Fibroblast of skin of left biceps (primary cell): ENCODE measurements around the gene GHRH.

ENCODE experiments used
- DNase-seq, 2 experiments: peaks; one replicate each; pipeline ENCODE4 v3.0.0-alpha.2; 2013; ENCODE audit warnings: low read depth in 2 of 2

Gene GHRH

GRCh38 chr20:37238426-37238825 lies 23.2 kb downstream of the GHRH start:
- DNase-seq: no peak

DNA sequence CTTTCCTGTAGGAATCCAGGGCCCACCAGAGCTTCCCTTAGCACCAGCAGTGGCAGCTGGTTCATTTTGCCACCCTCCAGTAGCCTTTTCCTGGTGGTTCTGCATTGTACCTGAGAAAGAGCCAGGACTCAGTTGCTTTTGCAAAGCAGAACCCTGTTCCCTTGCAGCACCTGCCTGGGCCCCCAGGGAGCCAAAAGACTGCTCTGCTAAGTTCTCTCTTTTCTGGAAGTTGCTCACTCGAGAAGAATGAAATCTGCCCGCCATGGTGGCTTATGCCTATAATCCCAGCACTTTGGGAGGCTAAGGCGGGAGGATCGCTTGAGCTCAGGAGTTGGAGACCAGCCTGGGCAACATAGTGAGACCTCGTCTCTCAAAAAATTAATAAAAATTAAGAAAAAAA lies 24.0 kb downstream of the GHRH start:
- DNase-seq: no peak

- DNase-seq: no peak
Measured at GRCh38 chr20:37236462-37236861, 25.2 kb downstream of the GHRH start.

GRCh38 chr20:37235065-37235464 lies 26.5 kb downstream of the GHRH start:
- DNase-seq: no peak

GRCh38 chr20:37234254-37234581 lies 27.4 kb downstream of the GHRH start:
- no peak for DNase-seq

GRCh38 chr20:37233548-37234253 lies 27.9 kb downstream of the GHRH start:
- no peak for DNase-seq

GRCh38 chr20:37231947-37232630 lies 29.5 kb downstream of the GHRH start:
- DNase-seq: no peak

- no peak for DNase-seq
Measured at GRCh38 chr20:37230200-37230599, 31.4 kb downstream of the GHRH start.

DNA sequence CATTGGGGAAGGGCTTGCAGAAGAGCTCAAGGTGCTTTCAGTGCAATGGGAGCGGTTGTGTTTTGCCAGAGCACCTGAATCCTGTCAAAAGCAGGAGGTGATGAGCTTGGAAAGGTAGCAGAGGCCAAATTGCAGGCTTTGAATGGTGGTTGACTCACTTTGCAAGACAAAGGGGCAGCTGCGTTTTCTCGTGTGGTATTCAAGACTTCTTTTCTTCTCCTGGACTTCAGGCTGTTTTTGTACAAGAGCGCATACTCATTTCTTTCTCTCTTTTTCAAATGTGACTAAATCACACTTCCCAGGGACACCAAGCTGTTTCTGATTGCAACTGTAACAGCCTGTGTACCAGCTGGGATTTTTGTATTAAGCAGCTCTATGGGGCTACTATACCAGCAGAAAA lies 32.3 kb downstream of the GHRH start:
- DNase-seq: no peak

DNA sequence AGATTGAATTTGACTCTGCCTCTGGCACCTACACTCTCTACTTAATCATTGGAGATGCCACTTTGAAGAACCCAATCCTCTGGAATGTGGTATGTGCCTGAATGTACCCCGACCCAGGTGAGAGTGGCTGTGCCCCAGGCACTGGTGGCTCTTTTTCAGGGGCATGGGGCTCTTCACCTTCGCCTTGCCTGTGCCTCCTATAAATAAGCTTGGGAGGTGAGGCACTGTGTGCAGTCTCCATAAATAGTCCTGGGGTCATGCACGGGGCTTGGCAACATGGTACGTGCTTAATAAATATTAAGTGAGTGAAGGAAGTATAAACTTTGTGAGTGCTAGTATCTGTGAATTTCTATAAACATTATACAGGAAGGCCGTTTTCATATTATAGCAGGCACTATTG lies 33.0 kb downstream of the GHRH start:
- no peak for DNase-seq

GRCh38 chr20:37228082-37228481 lies 33.5 kb downstream of the GHRH start:
- DNase-seq: no peak

- DNase-seq: no peak
Measured at GRCh38 chr20:37226889-37227288, 34.7 kb downstream of the GHRH start.

- no peak for DNase-seq
Measured at GRCh38 chr20:37225146-37225545, 36.5 kb downstream of the GHRH start.

DNA sequence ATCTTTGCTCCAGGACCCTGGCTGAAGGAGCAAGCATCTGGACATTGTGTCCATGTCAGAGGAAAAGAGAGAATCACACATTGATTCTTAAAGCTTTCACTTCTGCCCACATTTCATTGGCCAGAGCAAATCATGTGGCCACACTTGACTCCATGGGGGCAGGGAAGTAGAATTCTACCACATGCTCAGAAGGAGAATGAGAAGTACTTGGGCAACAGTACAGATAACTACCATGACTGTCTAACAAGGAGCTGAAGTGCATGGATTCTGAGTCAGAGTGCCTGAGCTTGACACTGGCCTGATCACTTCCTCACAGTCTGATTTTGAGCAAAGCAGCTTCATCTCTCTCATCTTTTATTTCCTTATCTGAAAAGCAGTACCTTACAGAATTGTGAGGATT lies 38.6 kb downstream of the GHRH start:
- peak; percentile 47 to 51 for DNase-seq

GRCh38 chr20:37222086-37222485 lies 39.5 kb downstream of the GHRH start:
- no peak for DNase-seq

DNA sequence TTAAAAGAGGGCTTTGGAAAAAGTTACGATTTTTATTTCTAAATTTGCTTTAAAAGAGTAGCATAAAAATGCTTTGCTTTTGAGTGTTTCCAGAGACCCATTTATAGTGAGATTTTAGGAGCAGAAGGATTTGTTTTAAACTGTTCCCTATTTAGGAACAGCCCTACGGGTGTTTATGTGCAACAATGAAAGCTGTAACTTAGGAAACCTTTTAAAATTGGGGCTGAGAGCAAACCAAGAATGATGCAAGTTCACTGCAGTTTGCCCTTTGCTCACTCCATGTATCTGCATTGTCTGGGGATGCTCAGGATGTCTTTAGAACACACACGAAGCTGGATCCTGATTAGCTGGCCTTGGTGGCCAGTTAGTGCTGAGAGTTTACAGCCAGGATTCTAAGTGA lies 40.9 kb downstream of the GHRH start:
- no peak for DNase-seq

GRCh38 chr20:37219751-37220668 lies 41.6 kb downstream of the GHRH start:
- no peak for DNase-seq

GRCh38 chr20:37218976-37219375 lies 42.6 kb downstream of the GHRH start:
- DNase-seq: no peak

DNA sequence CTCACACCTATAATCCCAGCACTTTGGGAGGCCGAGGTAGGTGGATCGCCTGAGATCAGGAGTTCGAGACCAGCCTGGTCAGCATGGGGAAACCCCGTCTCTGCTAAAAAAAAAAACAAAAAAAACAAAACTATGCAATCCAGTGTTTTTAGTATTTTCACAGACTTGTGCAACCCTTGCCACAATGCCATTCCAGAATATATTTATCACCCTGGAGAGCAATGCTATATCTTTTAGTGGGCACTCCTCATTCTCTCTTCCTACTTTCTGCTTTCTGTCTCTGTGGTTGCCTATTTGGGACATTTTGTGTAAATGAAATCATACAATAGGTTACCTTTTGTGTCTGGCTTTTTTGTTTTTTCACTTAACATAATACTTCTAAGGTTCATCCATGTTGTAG lies 43.2 kb downstream of the GHRH start:
- no peak for DNase-seq

- DNase-seq: no peak
Measured at GRCh38 chr20:37209661-37210314, 51.8 kb downstream of the GHRH start.

DNA sequence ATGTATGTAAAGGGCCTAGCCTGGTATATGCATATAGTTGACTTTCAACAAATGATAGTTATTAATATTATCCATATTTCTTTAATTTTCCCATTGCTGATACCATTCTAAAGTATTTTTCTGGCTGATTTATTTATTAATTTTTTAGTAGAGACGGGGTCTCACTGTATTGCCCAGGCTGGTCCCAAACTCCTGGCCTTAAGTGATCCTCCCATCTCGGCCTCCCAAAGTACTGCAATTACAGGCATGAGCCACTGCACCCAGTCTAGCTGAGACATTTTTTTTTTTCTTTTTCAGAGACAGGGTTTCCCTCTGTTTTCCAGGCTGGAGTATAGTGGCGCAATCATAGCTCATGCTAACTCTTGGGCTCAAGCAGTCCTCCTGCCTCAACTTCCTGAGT lies 52.4 kb downstream of the GHRH start:
- no peak for DNase-seq

GRCh38 chr20:37207171-37207570 lies 54.4 kb downstream of the GHRH start:
- no peak for DNase-seq
